PC-3 (cell line): ENCODE measurements around the gene ALAD. TPM values are rescaled to one million over a fixed set of nuclear protein-coding genes. Genes with fewer than 3 reads are reported as not detected.

ENCODE experiments used
- ATAC-seq: fragments of 200-7000 bp; cut with Tn5 transposase; 2 replicates; pipeline ENCODE4 v1.9.1; 2020; ENCODE audit warnings: mild to moderate bottlenecking, moderate library complexity
- BruUV-seq: library from RNA; stranded (reverse); fragments of 400-500 nt; replicated peaks from 2 replicates; lab custom pipeline; 2021; lab: Mats Ljungman, UMichigan
- CTCF ChIA-PET: fragments of 300-600 bp; sonication (Branson Sonifier 250); formaldehyde crosslinking; loops from one replicate; lab custom pipeline; 2022; ENCODE audit warnings: antibody characterized with exemption; lab: Charles Lee
- POLR2A ChIA-PET: fragments of 300-600 bp; sonication (Branson Sonifier 250); formaldehyde crosslinking; loops from one replicate; lab custom pipeline; 2022; ENCODE audit warnings: antibody characterized with exemption; ENCODE audit not compliant: unreplicated experiment; lab: Charles Lee
- DNase-seq: peaks from one replicate; pipeline ENCODE4 v3.0.0-alpha.2; 2015
- H2AFZ ChIP-seq: fragments of 300-600 bp; sonication (generic); 2 replicates; pipeline ENCODE4 v1.6.0; 2016; ENCODE audit warnings: antibody characterized with exemption, low read length
- H3F3A ChIP-seq: fragments of 300-600 bp; sonication (generic); one replicate; pipeline ENCODE4 v1.6.0; 2017; ENCODE audit warnings: antibody characterized with exemption, low read length, control low read depth, mild to moderate bottlenecking; ENCODE audit not compliant: unreplicated experiment
- H3K27ac ChIP-seq: fragments of 300-600 bp; sonication (generic); 2 replicates; pipeline ENCODE4 v1.5.1; 2016; ENCODE audit warnings: mild to moderate bottlenecking, low read length
- H3K27me3 ChIP-seq: fragments of 300-600 bp; sonication (generic); 2 replicates; pipeline ENCODE4 v1.6.1; 2016; ENCODE audit warnings: low read length, mixed read lengths
- H3K36me3 ChIP-seq: fragments of 300-600 bp; sonication (generic); 2 replicates; pipeline ENCODE4 v1.6.1; 2016; ENCODE audit warnings: low read depth, mixed run types, low read length, mixed read lengths
- H3K4me1 ChIP-seq: fragments of 300-600 bp; sonication (generic); 2 replicates; pipeline ENCODE4 v1.5.1; 2016; ENCODE audit warnings: low read length; ENCODE audit not compliant: insufficient read depth
- H3K4me2 ChIP-seq: fragments of 300-600 bp; sonication (generic); 2 replicates; pipeline ENCODE4 v1.6.0; 2016; ENCODE audit warnings: low read length
- H3K4me3 ChIP-seq: fragments of 300-600 bp; sonication (generic); 2 replicates; pipeline ENCODE4 v1.5.1; 2016; ENCODE audit warnings: mild to moderate bottlenecking, low read length, mixed read lengths
- H3K79me2 ChIP-seq: fragments of 300-600 bp; sonication (generic); 2 replicates; pipeline ENCODE4 v1.6.1; 2017; ENCODE audit warnings: low read length, mixed read lengths
- H3K9ac ChIP-seq: fragments of 300-600 bp; sonication (generic); 2 replicates; pipeline ENCODE4 v1.6.0; 2016; ENCODE audit warnings: mild to moderate bottlenecking, low read length
- H3K9me2 ChIP-seq: fragments of 300-600 bp; sonication (generic); replicated peaks from 2 replicates; pipeline ENCODE4 v1.6.1; 2016; ENCODE audit warnings: mixed run types, low read length, mixed read lengths
- H3K9me3 ChIP-seq: fragments of 300-600 bp; sonication (generic); 2 replicates; pipeline ENCODE4 v1.6.1; 2016; ENCODE audit warnings: low read length, mixed read lengths
- H4K20me1 ChIP-seq: fragments of 300-600 bp; sonication (generic); 2 replicates; pipeline ENCODE4 v1.6.1; 2016; ENCODE audit warnings: low read length, mixed read lengths
- EZH2 ChIP-seq: fragments of 300-600 bp; sonication (generic); IDR thresholded peaks from one replicate; pipeline ENCODE4 v1.6.1; 2017; ENCODE audit warnings: antibody characterized with exemption, mild to moderate bottlenecking, low read length; ENCODE audit not compliant: unreplicated experiment
- EZH2phosphoT487 ChIP-seq: fragments of 300-600 bp; sonication (generic); IDR thresholded peaks from 2 replicates; pipeline ENCODE4 v1.6.1; 2018; ENCODE audit warnings: mild to moderate bottlenecking, antibody characterized with exemption, low read length, borderline replicate concordance
- intact Hi-C: fragments of 100-400 bp; cut with micrococcal nuclease; formaldehyde crosslinking; loops from 2 replicates; pipeline ENCODE4 v1.9.0; 2023
- total RNA-seq: library from RNA; depleted of rRNA; stranded (reverse); fragments of >200 nt; gene quantifications from 2 replicates; pipeline ENCODE4 v1.2.3, GENCODE V29; 2014
- TF ChIP-seq, protein P1 (sequence below): fragments of 300-600 bp; sonication (generic); conservative IDR thresholded peaks from 2 replicates; pipeline ENCODE4 v1.5.1; 2017; ENCODE audit warnings: antibody characterized with exemption, low read depth, mild to moderate bottlenecking, low read length

The ALAD gene
- total RNA-seq, 1 experiment from 2014 or later: 7.9 TPM

DNA sequence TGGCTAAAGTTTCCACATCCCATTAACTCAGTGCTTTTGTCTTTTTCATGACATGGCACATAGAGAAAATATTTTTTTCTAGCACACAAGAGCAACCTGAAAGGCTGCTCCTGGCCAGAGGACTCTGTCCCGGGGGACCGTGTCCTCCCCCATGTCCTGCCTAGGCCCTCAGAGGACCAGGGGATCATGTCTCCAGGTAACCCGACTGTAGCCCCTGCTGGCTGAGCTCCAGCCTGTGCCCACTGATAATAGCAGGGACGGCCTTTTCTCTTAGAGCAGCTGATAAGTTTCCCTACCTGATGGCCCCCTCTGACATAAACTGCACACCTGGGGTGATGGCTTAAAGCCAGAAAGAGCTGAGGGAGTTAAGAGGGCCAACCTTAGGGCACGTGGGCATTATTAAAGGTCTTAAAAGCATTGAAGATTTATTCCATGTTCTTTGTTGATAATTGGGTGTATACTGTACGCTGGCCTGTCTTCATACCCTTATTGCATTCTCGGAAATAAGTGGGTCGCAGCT is 30.2 kb downstream of the ALAD start:
- no peak overlapping the region for H3K4me2 ChIP-seq
- POLR2A ChIA-PET: no interaction called here
- CTCF ChIA-PET: no interaction called here
- H3K27me3 ChIP-seq: no peaks in the 10 kb centered on the region
- H3K4me1 ChIP-seq: peaks cover 6% of the 10 kb centered on the region; the same call in 1 of the 2 replicates
- no peak overlapping the region for H2AFZ ChIP-seq
- no peak for ATAC-seq
- H3K36me3 ChIP-seq: peaks cover 3% of the 10 kb centered on the region; the same call in 1 of the 2 replicates
- BruUV-seq: no TSS peak
- H4K20me1 ChIP-seq: no peaks in the 10 kb centered on the region
- H3F3A ChIP-seq: no peaks in the 10 kb centered on the region
- no peak overlapping the region for H3K9ac ChIP-seq
- H3K9me3 ChIP-seq: no peaks in the 10 kb centered on the region
- no peaks in the 10 kb centered on the region for H3K9me2 ChIP-seq
- intact Hi-C loops: no loop called here
- no peak overlapping the region for H3K4me3 ChIP-seq
- peaks cover 9% of the 10 kb centered on the region for H3K79me2 ChIP-seq
- TF ChIP-seq, protein P1, sequence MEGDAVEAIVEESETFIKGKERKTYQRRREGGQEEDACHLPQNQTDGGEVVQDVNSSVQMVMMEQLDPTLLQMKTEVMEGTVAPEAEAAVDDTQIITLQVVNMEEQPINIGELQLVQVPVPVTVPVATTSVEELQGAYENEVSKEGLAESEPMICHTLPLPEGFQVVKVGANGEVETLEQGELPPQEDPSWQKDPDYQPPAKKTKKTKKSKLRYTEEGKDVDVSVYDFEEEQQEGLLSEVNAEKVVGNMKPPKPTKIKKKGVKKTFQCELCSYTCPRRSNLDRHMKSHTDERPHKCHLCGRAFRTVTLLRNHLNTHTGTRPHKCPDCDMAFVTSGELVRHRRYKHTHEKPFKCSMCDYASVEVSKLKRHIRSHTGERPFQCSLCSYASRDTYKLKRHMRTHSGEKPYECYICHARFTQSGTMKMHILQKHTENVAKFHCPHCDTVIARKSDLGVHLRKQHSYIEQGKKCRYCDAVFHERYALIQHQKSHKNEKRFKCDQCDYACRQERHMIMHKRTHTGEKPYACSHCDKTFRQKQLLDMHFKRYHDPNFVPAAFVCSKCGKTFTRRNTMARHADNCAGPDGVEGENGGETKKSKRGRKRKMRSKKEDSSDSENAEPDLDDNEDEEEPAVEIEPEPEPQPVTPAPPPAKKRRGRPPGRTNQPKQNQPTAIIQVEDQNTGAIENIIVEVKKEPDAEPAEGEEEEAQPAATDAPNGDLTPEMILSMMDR: no peak
- TF ChIP-seq EZH2 (no peak), EZH2phosphoT487 (no peak)
- no peak for DNase-seq
- no peak overlapping the region for H3K27ac ChIP-seq

DNA sequence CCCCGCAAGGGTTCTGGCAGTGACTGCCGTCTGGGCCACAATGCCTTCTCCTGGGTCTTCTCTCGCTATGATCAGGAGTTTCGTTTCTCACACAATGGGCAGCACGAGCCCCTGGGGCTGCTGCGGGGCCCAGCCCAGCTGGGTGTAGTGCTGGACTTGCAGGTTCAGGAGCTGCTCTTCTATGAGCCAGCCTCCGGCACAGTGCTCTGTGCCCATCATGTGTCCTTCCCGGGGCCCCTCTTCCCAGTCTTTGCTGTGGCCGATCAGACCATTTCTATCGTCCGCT is 31.3 kb downstream of the ALAD start:
- Histone ChIP-seq H3K36me3 (peaks cover 3% of the 10 kb centered on the region; the same call in 1 of the 2 replicates), H3K4me1 (no peaks in the 10 kb centered on the region), H2AFZ (no peak overlapping the region), H3F3A (no peaks in the 10 kb centered on the region), H3K27me3 (no peaks in the 10 kb centered on the region), H4K20me1 (no peaks in the 10 kb centered on the region), H3K9ac (no peak overlapping the region), H3K79me2 (no peaks in the 10 kb centered on the region), H3K9me3 (no peaks in the 10 kb centered on the region), H3K9me2 (no peaks in the 10 kb centered on the region), H3K27ac (no peak overlapping the region), H3K4me3 (no peak overlapping the region), H3K4me2 (no peak overlapping the region)
- no TSS peak for BruUV-seq
- no peak for DNase-seq
- intact Hi-C loops: no loop called here
- no peak for ATAC-seq
- ChIA-PET POLR2A (no interaction called here), CTCF (interaction anchor here (0.6 kb wide), 1 partner anchor 170 kb away, joined by 5 read pairs; no protein-coding TSS in a partner anchor)
- TF ChIP-seq EZH2: no peak
- no peak for TF ChIP-seq EZH2phosphoT487
- TF ChIP-seq, protein P1: no peak

DNA sequence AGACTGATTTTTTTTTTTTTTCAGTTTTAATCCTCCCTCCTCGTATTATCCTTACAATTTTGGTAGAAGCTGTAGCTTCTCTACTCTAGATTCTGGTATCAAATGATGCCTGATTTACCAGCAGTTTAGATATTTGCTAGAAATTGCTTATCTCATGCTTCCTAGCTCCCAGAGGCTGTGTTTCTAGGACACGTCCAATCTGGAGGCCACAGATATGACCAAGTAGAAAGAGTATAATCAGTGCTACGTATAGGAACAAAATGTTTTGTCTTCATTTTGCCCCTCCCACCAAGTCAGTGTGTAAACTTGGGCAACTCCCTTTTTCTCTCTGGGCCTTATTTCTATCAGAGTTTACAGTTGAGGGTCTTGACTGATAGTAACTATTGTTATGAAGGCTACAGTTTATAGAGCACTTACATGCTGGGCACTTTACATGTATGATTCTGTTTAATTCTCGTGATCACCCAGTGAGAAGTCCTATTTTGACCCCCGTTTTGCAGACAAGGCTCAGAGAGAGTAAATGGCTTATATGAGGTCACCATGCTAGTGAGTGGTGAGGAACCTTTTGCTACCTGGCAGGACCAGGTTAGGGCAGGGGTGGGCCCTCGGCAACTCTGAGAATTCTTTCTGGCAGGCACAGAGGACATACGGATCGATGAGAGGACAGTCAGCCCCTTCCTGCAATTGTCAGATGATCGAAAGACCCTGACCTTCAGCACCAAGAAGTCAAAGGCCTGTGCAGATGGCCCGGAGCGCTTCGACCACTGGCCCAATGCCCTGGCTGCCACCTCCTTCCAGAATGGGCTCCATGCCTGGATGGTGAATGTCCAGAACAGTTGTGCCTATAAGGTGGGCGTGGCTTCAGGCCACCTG is 31.9 kb downstream of the ALAD start:
- Histone ChIP-seq H3K4me2 (no peak overlapping the region), H3K4me1 (no peaks in the 10 kb centered on the region), H3K9me3 (no peaks in the 10 kb centered on the region), H3K27ac (no peak overlapping the region), H2AFZ (no peak overlapping the region), H3K9me2 (no peaks in the 10 kb centered on the region), H3K9ac (no peak overlapping the region), H3K27me3 (no peaks in the 10 kb centered on the region), H3F3A (no peaks in the 10 kb centered on the region), H3K36me3 (peaks cover under 1% of the 10 kb centered on the region; the same call in 1 of the 2 replicates), H3K79me2 (no peaks in the 10 kb centered on the region), H4K20me1 (no peaks in the 10 kb centered on the region), H3K4me3 (no peak overlapping the region)
- BruUV-seq: no TSS peak
- ATAC-seq (no peak), DNase-seq (no peak)
- TF ChIP-seq EZH2phosphoT487 (no peak), EZH2 (no peak)
- TF ChIP-seq, protein P1: no peak
- intact Hi-C loops: no loop called here
- ChIA-PET CTCF (no interaction called here), POLR2A (no interaction called here)
